OCI-LY3 (cell line): ENCODE data around the gene KCNK4.

Source experiments
- H2AFZ ChIP-seq: fragments of 200-600, 300-600 bp; shearing (Covaris generic); 2 replicates; pipeline ENCODE4 v1.6.0; 2014; ENCODE audit warnings: antibody characterized with exemption, low read depth, low read length
- H3K27ac ChIP-seq: fragments of 200-600, 300-600 bp; sonication (generic); 2 replicates; pipeline ENCODE4 v1.5.1; 2014; ENCODE audit warnings: mild to moderate bottlenecking, low read length, moderate library complexity, mixed read lengths
- H3K27me3 ChIP-seq: fragments of 200-600, 300-600 bp; sonication (generic); 2 replicates; pipeline ENCODE4 v1.6.1; 2014; ENCODE audit warnings: low read depth, low read length, mixed read lengths
- H3K36me3 ChIP-seq: fragments of 200-600, 300-600 bp; sonication (generic); replicated peaks from 2 replicates; pipeline ENCODE3; 2014; ENCODE audit warnings: low read depth, low read length, mixed read lengths
- H3K4me1 ChIP-seq: fragments of 300-600, 200-600 bp; sonication (generic); 2 replicates; pipeline ENCODE4 v1.6.1; 2014; ENCODE audit warnings: low read length, mixed read lengths
- H3K4me2 ChIP-seq: fragments of 200-600, 300-600 bp; sonication (generic); 2 replicates; pipeline ENCODE4 v1.6.1; 2014; ENCODE audit warnings: low read length, mixed read lengths
- H3K4me3 ChIP-seq: fragments of 300-600, 200-600 bp; sonication (generic); 2 replicates; pipeline ENCODE4 v1.5.1; 2014; ENCODE audit warnings: antibody characterized with exemption, mild to moderate bottlenecking, low read length, moderate library complexity
- H3K79me2 ChIP-seq: fragments of 300-600, 200-600 bp; shearing (Covaris generic); 2 replicates; pipeline ENCODE4 v1.6.1; 2014; ENCODE audit warnings: mild to moderate bottlenecking, low read length, mixed read lengths
- H3K9ac ChIP-seq: fragments of 300-600, 200-600 bp; shearing (Covaris generic); 2 replicates; pipeline ENCODE4 v1.6.0; 2014; ENCODE audit warnings: mild to moderate bottlenecking, low read length, moderate library complexity
- H3K9me3 ChIP-seq: fragments of 200-600, 300-600 bp; shearing (Covaris generic); 2 replicates; pipeline ENCODE4 v1.6.1; 2014; ENCODE audit warnings: low read length, mixed read lengths; ENCODE audit not compliant: insufficient read depth
- H4K20me1 ChIP-seq: fragments of 200-600, 300-600 bp; sonication (generic); 2 replicates; pipeline ENCODE4 v1.6.1; 2016; ENCODE audit warnings: low read length, mixed read lengths; ENCODE audit not compliant: insufficient read depth
- CTCF ChIP-seq: fragments of 200-600, 300-600 bp; sonication (generic); IDR thresholded peaks from 2 replicates; pipeline ENCODE4 v1.5.1; 2014; ENCODE audit warnings: antibody characterized with exemption, low read length, low read depth
- EZH2phosphoT487 ChIP-seq: fragments of 200-600 bp; shearing (Covaris generic); IDR thresholded peaks from 2 replicates; pipeline ENCODE4 v1.6.1; 2018; ENCODE audit warnings: antibody characterized with exemption, mixed run types, low read depth

KCNK4 gene

GRCh38 chr11:64296236-64296635 is 5.1 kb downstream of the KCNK4 start:
- Histone ChIP-seq H2AFZ (no peak overlapping the region), H3K4me3 (no peak overlapping the region), H3K27me3 (peaks cover 16% of the 10 kb centered on the region; the same call in 1 of the 2 replicates), H3K9me3 (no peaks in the 10 kb centered on the region), H3K36me3 (no peaks in the 10 kb centered on the region), H3K79me2 (no peaks in the 10 kb centered on the region), H3K4me2 (no peak overlapping the region), H3K9ac (no peak overlapping the region), H4K20me1 (no peaks in the 10 kb centered on the region), H3K27ac (no peak overlapping the region), H3K4me1 (no peaks in the 10 kb centered on the region)
- TF ChIP-seq CTCF (no peak), EZH2phosphoT487 (no peak)

GRCh38 chr11:64296830-64297698 is 6.0 kb downstream of the KCNK4 start:
- Histone ChIP-seq H3K4me2 (no peak overlapping the region), H3K27me3 (peaks cover 16% of the 10 kb centered on the region; the same call in 1 of the 2 replicates), H3K27ac (no peak overlapping the region), H3K9me3 (no peaks in the 10 kb centered on the region), H4K20me1 (no peaks in the 10 kb centered on the region), H3K4me1 (no peaks in the 10 kb centered on the region), H3K4me3 (no peak overlapping the region), H3K9ac (no peak overlapping the region), H3K36me3 (no peaks in the 10 kb centered on the region), H2AFZ (no peak overlapping the region), H3K79me2 (no peaks in the 10 kb centered on the region)
- TF ChIP-seq EZH2phosphoT487: no peak
- TF ChIP-seq CTCF: no peak

GRCh38 chr11:64297699-64298358 is 6.7 kb downstream of the KCNK4 start:
- no peak overlapping the region for H3K4me2 ChIP-seq
- TF ChIP-seq EZH2phosphoT487 (no peak), CTCF (no peak)
- no peaks in the 10 kb centered on the region for H3K9me3 ChIP-seq
- no peak overlapping the region for H2AFZ ChIP-seq
- no peaks in the 10 kb centered on the region for H4K20me1 ChIP-seq
- no peak overlapping the region for H3K9ac ChIP-seq
- H3K4me1 ChIP-seq: no peaks in the 10 kb centered on the region
- no peak overlapping the region for H3K4me3 ChIP-seq
- H3K36me3 ChIP-seq: no peaks in the 10 kb centered on the region
- H3K27ac ChIP-seq: no peak overlapping the region
- no peaks in the 10 kb centered on the region for H3K79me2 ChIP-seq
- peaks cover 16% of the 10 kb centered on the region; the same call in 1 of the 2 replicates for H3K27me3 ChIP-seq
